ENCODE results near the gene RELN.
A peak's percentile ranks its signal among the peaks of the same experiment; 100 is the strongest.

Gene RELN

DNA sequence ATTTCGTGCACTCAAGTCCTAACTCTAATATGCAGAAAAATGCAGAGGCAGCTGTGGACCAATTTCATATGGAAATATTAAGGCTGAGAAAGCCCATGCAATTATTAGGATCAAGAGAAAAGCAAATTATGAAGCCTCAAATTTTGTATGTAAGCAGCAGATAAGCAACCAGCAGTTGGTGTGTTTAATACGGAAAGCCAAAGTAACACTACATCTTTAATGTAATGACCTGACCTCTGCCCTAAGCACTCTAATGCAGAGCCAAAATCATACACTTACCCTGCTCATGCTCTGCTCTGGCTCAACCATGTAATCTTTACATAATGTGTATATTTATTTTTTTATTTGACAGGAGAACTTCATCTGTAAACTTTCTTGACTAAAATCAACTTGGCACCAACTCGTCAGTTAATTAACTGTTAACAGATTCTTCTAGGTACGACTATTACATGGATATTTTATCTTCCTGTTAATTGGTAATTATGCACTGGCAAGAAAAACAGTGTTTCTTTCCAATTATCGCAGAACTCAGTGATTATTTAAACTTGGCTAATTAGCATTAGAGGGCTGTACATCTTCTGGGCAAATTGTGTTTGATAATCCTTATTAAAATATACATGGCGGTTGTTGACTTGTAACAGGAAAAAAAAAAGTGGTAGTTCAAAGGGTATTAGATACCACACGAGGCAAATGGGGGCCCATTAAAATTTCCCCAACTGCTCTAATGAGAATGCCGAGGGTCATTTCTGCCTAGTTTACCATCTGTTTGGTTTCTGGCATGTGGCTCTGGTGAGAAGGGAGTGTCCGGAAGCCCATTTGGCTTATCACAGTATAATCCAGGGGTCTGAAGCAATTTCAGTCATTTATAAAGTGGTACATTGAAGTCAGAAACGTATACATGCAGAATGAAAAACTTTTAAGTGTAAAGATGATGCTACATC, 94.5 kb downstream of the RELN start:
- TF ChIP-seq, protein P1, sequence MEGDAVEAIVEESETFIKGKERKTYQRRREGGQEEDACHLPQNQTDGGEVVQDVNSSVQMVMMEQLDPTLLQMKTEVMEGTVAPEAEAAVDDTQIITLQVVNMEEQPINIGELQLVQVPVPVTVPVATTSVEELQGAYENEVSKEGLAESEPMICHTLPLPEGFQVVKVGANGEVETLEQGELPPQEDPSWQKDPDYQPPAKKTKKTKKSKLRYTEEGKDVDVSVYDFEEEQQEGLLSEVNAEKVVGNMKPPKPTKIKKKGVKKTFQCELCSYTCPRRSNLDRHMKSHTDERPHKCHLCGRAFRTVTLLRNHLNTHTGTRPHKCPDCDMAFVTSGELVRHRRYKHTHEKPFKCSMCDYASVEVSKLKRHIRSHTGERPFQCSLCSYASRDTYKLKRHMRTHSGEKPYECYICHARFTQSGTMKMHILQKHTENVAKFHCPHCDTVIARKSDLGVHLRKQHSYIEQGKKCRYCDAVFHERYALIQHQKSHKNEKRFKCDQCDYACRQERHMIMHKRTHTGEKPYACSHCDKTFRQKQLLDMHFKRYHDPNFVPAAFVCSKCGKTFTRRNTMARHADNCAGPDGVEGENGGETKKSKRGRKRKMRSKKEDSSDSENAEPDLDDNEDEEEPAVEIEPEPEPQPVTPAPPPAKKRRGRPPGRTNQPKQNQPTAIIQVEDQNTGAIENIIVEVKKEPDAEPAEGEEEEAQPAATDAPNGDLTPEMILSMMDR (IDR thresholded peaks at IDR 0.05; ENCODE audit: low read depth, low read length, missing control alignments) = no peak
- Histone ChIP-seq H3K27me3 (replicated peaks) (no peaks in the 10 kb centered on the region), H3K36me3 (replicated peaks) (no peaks in the 10 kb centered on the region), H3K4me3 (ENCODE audit: low read depth, low read length) (no peak overlapping the region), H3K27ac (no peak overlapping the region)
- in situ Hi-C loops (cut with HindIII; ENCODE audit: low pct_ligation_motif_present, low sequenced_read_pairs) = no loop called here
- no peak for DNase-seq

DNA sequence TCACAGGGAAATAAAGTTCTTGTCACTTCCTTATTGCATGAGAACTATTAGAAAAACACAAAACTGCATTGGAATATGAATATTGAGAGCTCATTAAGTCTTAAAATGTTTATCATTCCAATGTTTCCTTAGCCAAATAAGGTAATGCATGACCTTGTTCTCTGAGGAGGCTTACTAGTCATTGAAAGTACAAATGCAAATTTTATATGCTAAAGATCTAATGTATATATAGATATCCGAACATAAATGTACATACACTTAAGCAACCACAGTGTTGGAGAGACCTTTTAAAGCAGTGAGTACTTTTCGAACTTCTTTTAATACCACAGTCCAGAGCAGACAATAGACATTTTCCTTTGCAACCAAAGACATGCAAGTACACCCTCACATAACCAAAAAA, 96.1 kb downstream of the RELN start:
- Histone ChIP-seq H3K4me3 (ENCODE audit: low read depth, low read length) (no peak overlapping the region), H3K27ac (no peak overlapping the region), H3K36me3 (replicated peaks) (no peaks in the 10 kb centered on the region), H3K27me3 (replicated peaks) (no peaks in the 10 kb centered on the region)
- in situ Hi-C loops (cut with HindIII; ENCODE audit: low pct_ligation_motif_present, low sequenced_read_pairs) = no loop called here
- DNase-seq = no peak
- TF ChIP-seq, protein P1 (IDR thresholded peaks at IDR 0.05; ENCODE audit: low read depth, low read length, missing control alignments) = no peak

DNA sequence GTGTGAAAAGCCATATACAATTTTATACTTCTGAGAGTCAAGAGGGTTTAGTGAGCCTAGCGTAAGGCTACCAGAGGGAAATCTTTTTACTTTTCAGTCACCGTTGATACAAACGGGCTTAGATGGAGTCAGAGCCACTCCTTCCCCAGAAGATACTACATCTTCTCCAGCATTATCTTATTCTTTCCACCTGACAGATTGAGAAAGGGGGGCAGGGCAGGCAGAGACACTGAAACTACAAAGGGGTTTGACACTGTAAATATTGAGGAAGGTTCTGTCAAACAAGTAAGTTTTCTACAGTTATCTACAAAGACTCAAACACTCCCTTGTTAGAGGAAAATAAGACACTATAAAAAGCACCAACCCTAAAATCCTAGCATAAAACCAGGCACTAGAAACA, 100.0 kb downstream of the RELN start:
- no peak overlapping the region for H3K27ac ChIP-seq
- DNase-seq = no peak
- in situ Hi-C loops (cut with HindIII; ENCODE audit: low pct_ligation_motif_present, low sequenced_read_pairs) = no loop called here

DNA sequence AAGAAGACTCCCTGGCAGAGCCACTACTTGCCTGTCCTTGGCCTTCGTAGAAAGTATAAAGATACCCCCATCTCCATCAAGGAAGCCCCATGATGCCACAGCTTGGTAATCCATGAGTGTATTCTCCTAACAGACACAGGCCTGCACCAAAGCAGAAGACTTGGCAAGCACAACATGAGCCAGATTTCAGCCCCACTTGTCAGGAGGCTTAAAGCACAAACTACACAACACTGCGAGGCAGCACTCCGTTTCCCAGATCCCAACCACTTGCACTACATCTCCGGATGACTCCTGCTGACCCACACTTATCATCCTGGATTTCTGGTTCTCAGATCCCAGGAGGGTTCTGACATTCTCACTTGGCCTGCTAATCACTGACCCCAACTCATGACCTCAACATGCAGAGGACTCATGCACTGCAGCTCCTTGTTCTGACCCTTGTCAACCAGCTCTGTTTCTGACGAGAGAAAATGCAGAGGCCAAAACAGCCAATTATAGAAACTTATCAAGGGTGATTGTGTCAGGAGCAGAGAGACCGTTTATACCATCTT, 100.8 kb downstream of the RELN start:
- Histone ChIP-seq H3K27me3 (replicated peaks) (no peaks in the 10 kb centered on the region), H3K27ac (no peak overlapping the region), H3K36me3 (replicated peaks) (no peaks in the 10 kb centered on the region), H3K4me3 (ENCODE audit: low read depth, low read length) (no peak overlapping the region)
- no peak for DNase-seq
- TF ChIP-seq, protein P1 (IDR thresholded peaks at IDR 0.05; ENCODE audit: low read depth, low read length, missing control alignments) = no peak
- in situ Hi-C loops (cut with HindIII; ENCODE audit: low pct_ligation_motif_present, low sequenced_read_pairs) = no loop called here

More for the DNA sequence above, 100.0 kb downstream of the RELN start:
- Histone ChIP-seq H3K36me3 (replicated peaks) (no peaks in the 10 kb centered on the region), H3K4me3 (ENCODE audit: low read depth, low read length) (no peak overlapping the region), H3K27me3 (replicated peaks) (no peaks in the 10 kb centered on the region)
- TF ChIP-seq, protein P1 (IDR thresholded peaks at IDR 0.05; ENCODE audit: low read depth, low read length, missing control alignments) = no peak

DNA sequence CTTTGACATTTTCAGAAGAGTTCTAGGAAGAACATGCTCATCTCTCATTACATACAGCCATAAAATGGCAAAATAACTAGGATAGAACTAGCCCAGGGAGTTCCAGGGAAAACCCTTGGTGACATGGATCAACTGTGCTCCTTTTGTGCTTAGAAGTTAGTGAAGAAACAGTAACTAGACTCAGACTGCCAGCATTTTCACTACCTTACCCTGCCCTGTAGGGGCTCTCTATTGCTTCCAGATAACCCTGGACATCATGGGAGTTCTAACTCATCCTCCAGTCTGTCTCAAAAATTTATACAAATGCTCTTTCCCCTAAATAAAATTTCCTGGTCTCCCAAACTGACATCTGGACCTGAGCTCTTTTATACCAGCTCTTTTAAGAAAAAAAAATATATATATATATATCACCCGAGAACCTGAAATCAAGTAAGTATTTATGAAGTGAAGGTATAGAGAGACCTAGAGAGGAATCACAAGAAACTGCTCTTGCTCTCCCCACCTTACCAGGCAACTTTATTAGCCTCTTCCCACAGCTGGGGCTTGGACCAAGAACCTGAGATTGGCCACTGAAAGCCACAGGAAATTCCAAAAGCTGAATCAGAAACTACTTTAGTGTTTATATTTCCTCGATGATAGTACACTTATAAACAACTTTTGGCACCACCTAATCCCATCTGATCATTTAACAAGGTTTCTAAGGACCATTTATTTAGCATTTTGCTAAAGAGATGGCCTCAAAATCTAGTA, 101.4 kb downstream of the RELN start:
- no peak for DNase-seq
- no peak overlapping the region for H3K27ac ChIP-seq
- no peaks in the 10 kb centered on the region for H3K27me3 ChIP-seq (replicated peaks)
- H3K4me3 ChIP-seq (ENCODE audit: low read depth, low read length) = no peak overlapping the region
- in situ Hi-C loops (cut with HindIII; ENCODE audit: low pct_ligation_motif_present, low sequenced_read_pairs) = no loop called here
- H3K36me3 ChIP-seq (replicated peaks) = no peaks in the 10 kb centered on the region
- TF ChIP-seq, protein P1 (IDR thresholded peaks at IDR 0.05; ENCODE audit: low read depth, low read length, missing control alignments) = peak; percentile 35
